EL (cell line): ENCODE results near the gene SLC6A11.

Experiments used
- DNase-seq: peaks from one replicate; pipeline ENCODE4 v3.0.0-alpha.2; 2016

The SLC6A11 gene

GRCh38 chr3:10984371-10984896 lies 168.4 kb downstream of the SLC6A11 start:
- no peak for DNase-seq

GRCh38 chr3:10985181-10985580 lies 169.2 kb downstream of the SLC6A11 start:
- DNase-seq: no peak

GRCh38 chr3:10986592-10986991 lies 170.6 kb downstream of the SLC6A11 start:
- no peak for DNase-seq

GRCh38 chr3:10988001-10988665 lies 172.1 kb downstream of the SLC6A11 start:
- no peak for DNase-seq

DNA sequence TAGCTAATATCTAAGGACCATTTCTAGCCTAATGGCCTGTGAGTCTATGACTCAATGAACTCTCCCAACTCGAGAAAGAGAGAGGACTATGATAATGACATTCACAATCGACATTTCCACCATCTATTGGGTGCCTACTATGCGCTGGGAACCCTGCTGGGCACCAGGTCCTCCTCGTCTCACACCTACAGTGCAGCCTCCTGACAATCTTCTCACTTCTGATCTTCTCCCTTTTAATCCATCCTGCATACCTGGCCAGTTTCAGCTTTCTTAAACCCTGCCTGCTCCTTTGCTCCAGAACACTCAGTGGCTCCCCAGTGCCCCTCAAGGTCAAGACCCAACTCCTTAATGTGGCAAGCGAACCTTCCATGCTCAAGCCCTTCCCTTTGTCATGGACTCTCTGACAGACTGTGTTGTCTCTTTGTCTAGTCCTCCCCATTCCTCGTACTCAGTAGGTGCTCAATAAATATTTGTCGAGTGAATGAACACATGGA lies 173.0 kb downstream of the SLC6A11 start:
- no peak for DNase-seq
